HG03066 (cell line): Measurements from ENCODE around the gene DCAF12.

Experiments used
- ATAC-seq: cut with Tn5 transposase; IDR thresholded peaks from one replicate; pipeline ENCODE4 v1.9.1; 2021; ENCODE audit warnings: low read depth; ENCODE audit not compliant: unreplicated experiment

Gene DCAF12

DNA sequence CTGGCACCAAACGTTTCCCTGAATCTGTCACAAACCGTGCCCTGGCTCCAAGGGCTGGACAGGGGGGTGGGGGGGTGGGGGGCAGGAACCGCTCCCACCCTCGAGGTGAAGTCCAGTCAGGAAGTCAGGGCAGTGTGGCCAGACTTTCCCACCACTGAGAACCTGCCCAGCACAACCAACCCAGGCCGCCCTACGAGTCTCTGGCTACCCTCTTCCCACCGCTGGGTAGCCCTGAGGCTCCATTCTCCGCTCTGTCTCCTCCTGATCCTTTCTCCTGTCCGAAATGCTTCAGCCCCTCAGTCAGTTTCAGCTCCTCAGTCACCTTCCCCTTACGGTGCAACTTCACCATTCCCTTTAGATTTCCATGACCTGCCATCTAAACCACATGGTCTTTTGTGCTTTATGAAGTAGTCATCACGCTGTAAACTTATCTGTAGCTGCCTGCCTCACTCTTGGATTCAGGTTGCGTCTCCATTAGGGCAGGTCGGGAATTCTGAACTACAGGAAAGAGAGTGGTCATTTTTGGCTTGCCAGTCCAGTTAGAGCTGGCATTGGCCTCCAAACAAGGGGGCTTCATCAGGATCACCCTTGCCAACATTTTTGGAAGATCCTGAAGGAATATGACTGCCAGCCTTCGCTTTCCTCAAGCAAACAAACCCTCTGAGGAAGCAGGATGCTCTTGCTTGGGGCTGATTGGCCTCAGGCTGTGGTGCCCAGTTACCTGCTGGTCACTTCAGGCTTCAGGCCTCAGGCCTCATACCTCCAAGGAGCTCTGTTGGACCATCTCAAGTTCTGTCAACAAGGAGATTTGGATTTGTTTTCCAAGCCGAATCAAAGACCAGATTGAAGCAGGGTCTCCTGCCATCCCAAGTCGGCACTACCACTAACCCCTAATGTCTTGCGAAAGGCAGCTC is 794 bp upstream of the DCAF12 start:
- ATAC-seq: no peak

DNA sequence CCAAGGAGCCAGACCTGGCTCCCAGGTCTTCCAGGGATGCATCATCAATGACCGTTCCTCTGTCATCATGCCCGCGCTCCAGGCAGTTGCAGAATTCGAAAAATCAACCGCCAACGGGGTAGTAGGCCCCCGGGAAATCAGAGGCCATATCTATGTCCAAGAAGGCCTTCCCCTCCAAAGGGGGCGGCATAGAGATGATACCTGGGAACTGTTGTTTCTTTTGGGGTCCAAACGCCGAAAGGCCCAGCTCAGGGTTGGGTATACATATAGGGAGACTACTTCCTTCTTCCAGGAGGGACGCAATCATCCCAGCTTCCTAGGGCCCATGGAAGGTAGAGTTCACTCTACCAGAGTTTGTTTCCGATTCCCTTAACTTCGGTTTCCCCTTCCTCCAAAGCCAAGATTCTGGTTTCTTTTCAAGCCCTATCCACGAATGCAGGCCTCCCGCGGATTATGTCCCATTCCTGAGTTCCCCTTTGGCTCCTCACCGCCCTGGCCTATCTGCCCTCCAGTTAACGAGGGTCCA is 754 bp downstream of the DCAF12 start:
- ATAC-seq: no peak

DNA sequence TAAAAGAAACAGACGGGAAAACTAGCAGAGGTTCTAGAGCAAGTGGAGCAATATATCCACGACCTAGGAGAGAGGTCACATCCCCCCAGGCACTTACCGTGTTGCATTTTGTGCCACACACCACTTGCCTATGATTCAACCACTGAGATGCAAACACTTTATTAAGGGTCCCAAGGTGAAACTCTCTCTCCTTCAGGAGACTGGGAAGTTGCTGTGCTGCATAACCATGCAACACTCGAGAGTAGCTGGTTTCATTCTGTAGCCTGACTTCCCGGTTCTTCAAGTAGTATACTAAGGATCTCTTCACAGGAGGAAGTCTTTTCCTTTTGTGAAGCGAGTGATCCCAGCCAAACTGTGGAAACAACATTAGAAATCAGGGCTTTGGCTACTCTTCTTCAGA is 1.6 kb downstream of the DCAF12 start:
- no peak for ATAC-seq

DNA sequence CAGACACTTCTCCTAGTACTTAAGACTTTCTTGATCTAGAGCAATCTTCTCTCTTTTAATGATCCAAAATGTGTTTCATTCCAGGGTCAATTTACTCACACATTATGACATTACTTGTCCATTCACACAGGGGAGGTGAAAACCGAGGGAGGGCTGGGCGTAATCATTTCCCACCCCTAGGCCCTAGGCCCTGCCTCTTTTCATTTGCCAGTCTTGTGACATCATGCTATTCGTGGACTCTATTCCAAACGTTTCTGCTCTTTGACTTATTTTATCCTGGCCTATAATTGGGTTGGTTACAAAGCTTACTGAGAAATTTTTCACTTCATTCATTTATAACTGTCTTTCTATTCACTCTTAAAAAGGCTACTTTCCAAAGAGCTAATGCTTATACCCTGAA is 2.4 kb downstream of the DCAF12 start:
- ATAC-seq: no peak

DNA sequence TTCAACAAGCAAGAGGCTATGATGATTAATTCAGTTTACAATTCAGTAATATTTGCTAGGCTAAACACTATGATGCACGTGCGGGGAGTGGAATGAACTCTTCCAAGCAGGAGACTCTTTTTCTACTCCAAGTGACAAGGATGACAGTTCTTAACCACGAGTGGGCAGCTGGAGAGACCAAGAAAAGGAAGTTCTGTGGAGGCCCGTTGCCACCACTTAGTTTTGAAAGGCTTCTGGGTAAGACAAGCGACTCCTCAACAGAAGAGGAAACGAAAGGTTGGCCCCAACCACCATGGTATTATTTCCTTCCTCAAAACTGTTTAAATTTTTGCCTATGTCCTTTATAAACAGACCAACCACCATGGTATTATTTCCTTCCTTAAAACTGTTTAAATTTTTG is 2.8 kb downstream of the DCAF12 start:
- ATAC-seq: peak; percentile 47

DNA sequence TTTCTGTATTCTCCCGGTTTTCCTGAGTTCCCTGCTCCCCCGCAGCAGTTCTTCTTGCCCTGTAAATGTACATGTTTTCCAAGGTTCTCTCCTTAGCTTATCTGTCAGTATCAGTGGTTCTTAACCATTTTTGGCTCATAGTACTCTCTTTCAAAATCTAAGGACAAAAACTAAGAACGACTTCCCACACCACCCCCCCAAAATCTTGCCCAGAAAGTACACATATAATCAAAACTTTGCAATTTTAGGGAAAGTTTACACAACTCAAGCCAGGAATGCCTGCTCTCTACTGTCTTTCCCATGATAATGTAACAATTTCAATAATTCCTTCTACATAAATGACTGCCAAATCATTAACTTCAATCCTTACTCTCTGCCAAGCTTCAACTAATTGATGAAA is 4.5 kb downstream of the DCAF12 start:
- ATAC-seq: no peak

DNA sequence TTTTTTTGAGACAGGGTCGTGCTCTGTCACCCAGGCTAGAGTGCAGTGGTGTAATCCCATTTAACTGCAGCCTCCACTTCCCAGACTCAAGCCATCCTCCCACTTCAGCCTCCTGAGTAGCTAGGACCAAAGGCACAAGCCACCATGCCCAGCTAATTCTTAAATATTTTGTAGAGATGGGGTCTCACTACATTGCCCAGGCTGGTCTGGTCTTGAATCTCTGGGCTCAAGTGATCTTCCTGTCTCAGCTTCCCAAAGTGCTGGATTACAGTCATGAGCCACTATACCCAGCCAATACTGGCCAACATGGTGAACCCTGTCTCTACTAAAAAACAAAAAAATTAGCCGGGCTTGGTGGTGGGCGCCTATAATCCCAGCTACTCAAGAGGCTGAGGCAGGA is 6.8 kb downstream of the DCAF12 start:
- no peak for ATAC-seq

DNA sequence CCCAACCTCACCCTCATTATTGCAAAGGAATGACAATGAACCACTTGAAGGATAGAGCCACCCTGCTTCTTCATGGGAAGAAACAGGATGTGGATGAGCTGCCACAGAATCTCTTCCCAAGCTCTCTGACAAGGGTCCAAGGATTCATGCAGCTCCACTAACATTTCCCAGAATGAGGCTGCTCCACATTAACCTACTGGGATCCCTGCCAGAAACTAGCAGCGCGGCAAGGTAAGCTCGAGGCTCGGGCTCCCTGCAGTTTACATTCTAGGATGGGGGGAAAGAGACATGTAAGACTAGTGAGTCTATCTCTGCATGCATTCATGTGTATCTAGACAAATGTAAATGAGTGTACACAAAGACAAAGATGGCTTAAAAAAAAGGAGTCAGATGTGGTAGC is 12.1 kb downstream of the DCAF12 start:
- ATAC-seq: no peak

DNA sequence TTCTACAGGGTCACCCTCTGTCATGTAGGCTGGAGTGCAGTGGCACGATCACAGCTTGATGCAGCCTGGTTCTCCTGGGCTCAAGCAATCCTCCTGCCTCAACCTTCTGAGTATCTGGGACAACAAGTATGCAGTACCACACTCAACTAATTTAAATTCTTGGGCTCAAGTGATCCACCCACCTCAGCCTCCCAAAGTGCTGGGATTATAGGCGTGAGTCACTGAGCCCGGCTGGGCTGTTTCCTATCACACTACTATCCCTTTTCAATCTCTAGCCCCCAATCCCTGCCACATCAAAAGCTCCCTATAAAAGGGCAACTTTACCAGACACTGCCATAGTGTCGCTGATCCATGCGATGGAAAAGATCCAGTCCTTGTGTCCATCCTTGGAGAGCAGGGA is 20.4 kb downstream of the DCAF12 start:
- no peak for ATAC-seq

DNA sequence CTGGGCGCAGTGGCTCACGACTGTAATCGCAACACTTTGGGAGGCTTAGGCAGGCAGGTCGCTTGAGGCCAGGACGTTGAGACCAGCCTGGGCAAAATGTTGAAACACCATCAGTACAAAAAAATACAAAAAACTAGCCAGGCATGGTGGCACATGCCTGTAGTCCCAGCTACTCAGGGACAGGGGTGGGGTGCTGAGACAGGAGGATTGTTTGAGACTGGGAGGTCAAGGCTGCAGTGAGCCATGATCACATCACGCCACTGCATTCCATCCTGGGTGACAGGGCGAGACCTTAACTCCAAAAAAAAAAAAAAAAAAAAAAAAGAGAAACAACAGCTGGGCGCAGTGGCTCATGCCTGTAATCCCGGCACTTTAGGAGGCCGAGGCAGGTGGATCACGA is 23.7 kb downstream of the DCAF12 start:
- no peak for ATAC-seq

DNA sequence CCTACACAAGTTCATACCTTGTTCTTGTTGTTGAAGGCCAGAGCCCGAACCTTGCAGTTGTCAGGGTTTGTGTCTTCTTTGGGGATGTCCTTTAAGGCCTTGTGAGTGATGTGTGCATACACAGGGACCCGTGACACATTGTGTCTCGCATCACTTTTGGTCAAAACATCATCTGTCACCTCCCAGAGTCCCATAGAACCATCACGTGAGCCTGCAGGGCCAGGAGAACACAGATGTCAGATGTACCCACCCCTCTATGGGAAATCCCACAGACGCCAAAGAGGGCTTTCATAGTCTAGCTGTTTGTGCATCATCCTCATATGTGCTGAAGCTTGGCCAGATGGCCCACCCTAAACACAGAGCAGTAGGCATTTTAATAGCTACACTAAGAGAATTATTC is 28.2 kb downstream of the DCAF12 start:
- ATAC-seq: no peak

DNA sequence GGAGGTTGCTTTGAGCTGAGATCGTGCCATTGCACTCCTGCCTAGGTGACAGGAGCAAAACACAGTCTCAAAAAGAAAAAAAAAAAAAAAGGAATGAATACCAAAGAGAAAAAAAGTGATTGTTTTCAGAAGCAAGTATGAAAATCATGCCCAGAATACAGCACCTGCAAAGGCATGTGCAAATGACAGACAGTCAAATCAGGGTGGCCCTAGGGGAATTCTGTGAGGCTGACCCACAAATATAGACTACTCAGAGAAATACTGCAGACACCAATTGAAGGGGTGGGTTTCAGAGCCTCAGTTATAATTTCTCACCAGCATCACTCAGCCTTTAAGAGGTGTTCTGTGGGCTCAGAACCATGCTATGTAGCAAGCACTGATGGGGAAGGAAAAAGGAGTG is 28.6 kb downstream of the DCAF12 start:
- no peak for ATAC-seq

DNA sequence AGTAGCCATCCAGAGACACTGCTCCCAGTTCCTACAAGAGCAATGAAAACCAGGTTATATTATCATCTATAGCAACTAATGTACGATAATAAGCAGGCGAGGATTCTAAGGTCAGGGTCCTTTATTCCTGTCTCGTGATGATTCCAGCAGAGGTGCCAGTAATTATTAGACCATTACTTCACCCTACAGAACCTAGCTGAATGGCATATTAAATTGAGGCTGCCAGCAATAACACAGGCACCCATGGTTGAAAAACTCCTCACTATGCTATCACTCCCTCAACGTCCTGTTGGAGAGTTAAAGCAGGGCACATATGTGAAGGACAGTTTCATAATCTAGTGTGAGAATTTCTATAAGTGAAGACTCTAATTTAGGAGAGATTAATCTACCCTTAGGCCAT is 29.7 kb downstream of the DCAF12 start:
- ATAC-seq: no peak

DNA sequence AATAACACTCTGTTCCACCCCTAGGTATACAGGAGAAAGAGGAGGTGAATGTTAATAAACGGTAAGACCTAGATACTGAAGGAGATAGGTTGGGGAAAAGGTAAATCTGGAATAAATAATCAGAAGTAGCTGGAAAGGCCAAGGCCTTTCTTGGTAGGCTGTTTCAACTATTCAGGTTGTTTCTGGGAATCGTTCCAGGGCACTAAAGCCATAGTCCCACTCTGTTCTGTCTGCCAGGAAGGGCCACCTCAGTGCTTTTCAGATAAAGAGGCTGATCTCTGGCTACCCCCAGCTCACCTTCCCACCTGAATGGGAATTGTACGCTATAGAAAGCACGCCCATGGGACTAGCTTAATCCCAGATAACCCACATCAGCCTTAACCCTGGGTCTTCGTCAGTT is 32.9 kb downstream of the DCAF12 start:
- ATAC-seq: no peak

DNA sequence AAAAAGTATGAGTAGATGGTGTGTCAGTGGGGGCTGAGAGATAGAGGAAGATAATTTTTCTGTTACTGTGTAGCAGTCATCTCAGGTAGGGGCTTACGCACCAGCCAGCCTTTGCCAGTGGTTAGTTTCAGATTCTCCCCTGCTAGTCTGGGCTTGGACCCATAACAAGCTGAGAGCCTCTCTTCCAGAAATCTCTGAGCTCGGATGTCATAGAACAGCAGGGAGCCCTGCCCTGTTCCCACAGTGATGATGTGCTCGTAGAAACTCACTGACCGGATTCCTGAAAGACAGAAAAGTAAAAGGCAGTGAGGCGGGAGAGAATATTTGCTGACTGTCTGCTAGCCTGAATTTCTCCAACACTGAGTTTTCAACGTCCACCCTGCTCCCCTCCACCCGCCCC is 37.2 kb downstream of the DCAF12 start:
- no peak for ATAC-seq

DNA sequence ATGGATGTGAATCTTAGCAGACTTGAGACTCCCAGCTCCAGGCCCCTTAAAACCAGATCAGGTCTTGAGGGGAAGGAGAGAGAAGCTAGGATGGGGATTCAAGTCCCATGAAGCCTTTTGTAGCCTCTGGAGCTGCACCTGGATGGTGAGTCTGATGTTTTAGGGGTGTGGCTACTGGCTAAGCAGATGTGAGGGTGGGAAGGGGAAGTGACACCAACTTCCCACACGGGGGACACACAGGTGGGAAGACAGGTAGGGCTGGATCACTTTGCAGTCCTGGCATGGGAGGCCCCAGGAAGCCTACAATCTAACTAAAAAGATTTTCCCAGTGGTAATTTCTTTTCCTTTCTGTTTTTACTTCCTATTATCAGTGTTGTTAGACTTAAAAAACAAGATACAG is 39.1 kb downstream of the DCAF12 start:
- no peak for ATAC-seq

DNA sequence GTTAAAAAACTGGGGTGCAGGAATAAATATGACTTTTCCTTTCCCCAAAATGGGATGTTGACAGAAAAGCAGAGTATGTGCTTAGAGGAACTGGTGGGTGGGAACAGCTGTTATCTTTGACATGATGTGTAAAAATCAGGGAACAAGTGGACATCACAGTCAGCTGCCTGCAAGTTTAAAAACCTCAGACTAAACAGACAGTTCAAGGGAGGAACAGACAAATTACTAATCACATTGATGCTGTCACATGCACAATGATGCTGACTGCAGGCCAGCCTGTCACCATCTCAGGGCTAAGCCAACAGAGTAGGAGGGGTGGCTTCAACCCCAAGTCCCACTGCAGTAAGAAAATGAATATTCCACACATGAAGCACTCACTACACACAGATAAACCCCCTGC is 39.6 kb downstream of the DCAF12 start:
- ATAC-seq: no peak

DNA sequence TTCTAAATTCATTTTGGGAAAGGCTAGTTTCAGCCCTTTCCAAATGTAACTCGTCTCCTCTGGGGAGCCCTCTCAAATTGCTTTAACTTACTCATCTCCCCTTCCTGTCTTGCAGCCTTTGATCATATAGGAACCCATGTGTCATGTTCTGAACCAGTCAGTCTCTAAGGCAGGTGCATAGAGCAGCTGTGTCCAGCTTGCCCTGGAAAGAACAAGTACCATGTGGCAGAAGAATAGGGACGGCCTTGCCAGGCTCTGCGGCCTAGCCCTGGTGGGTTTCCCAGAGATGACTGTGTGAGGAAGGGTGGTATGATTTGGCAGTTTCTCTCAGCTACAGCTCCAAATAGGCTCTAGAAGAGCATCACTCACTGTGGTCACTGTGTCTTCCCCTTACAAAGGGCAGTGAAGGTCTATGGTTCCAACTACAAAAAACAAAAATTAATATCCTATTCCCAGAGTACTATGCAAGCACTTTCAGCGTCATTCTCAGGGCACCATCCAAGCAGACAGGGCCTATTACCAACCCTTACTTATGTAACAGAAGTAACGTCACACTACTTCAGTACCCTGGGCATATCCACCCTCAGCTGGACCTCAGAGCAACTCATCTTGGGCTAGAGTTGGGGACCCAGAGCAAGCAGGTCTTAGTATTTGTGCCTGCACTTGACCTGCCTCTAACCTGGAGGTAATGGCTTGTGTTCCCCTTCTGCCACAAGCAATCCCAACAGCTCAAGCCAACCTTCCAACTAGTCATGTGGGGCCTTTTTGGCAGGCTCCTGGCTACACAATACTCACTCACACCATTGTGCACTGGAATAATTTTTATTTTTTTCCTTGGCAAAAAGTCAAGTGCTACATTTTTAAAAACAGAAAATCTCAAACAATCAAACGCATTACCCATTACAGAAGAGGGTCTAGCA is 40.7 kb downstream of the DCAF12 start:
- ATAC-seq: no peak

DNA sequence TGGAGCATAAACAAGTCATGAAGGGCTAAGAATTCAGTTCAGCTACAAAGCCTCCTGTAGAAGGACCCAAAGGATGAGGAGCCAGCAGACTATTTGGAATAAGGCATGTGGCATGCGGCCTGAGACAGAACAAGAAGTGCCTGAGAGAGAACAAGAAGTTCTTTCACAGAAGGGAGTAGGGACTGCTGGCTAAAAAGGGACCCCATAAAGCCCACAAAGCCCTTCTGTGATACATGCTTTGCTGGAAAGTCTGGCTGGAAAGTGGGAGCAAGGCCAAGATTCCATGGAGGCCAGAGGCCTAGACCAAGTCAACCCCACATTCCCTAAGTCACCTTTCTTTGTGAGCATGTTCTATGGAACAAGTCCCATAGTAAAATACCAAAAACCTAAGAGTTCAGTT is 41.9 kb downstream of the DCAF12 start:
- no peak for ATAC-seq

DNA sequence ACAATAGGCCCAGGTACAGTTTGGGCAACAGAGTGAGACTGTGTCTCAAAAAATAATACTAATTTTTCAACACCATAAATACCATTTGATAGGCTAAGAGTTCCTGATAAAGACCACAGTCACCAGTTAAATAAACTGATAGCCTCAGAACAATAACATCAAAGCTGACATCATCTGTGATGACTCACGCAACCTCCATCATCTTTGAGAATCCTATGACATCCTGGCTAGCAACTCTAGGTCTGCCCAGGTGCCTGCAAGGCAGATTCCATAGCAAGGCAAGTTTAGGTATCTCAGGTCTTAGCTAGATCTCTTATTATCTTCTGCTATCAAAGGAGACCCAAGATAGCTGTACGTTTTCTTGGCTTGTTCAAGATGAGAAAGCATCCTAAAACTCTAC is 47.3 kb downstream of the DCAF12 start:
- no peak for ATAC-seq

DNA sequence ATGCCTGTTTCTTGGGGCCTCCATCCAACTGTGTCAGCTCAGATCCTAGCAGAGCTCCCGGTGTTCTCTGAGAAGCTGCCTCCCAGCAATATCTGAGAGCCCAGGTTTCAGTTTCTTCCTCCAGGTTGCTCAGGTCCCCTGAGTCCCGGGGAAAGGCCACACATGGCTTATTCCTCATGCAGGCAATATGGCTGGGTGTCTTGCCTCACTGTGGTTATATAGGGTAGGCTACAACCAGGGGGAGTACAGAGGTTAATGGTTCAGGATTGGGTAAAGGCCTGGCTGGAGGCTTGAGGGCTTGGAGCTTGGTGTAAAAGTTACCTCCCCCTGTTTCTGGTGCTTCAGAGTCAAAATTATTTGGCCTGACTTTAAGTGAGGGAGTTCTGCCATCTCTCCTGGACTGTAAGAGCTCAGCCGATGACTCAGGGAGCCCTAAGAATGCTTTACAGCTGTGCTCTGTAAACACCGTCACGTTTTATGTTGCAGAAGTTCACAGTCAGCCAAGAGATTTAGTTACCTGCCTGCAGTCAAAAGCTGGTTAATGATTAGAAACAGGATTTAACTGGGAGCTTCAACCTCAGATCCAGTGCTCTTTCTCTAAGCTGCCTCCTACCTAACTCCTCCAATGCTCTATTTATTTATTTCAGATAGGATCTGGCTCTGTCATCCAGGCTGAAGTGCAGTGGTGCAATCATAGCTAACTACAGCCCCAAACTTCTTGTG is 53.5 kb downstream of the DCAF12 start:
- no peak for ATAC-seq
